Caco-2 (cell line): Measurements from ENCODE around the gene CADPS. TPM values are rescaled to one million over a fixed set of nuclear protein-coding genes. Genes with fewer than 3 reads are reported as not detected.

Experiments used
- BruUV-seq: library from RNA; stranded (reverse); fragments of 400-500 nt; replicated peaks from 2 replicates; lab custom pipeline; 2021; lab: Mats Ljungman, UMichigan
- CTCF ChIA-PET: fragments of 300-600 bp; sonication (Branson Sonifier 250); formaldehyde crosslinking; loops from one replicate; lab custom pipeline; 2022; ENCODE audit warnings: antibody characterized with exemption; lab: Charles Lee
- POLR2A ChIA-PET: fragments of 300-600 bp; sonication (Branson Sonifier 250); formaldehyde crosslinking; loops from one replicate; lab custom pipeline; 2022; ENCODE audit warnings: antibody characterized with exemption; lab: Charles Lee
- DNase-seq, 2 experiments: peaks; one replicate each; pipeline versions ENCODE4 v3.0.0 to v3.0.0-alpha.2; 2020 to 2022
- H3K27me3 ChIP-seq: replicated peaks from 2 replicates; pipeline ENCODE4 v1.6.0; 2011; ENCODE audit warnings: low read length; ENCODE audit not compliant: control insufficient read depth, insufficient read depth
- H3K36me3 ChIP-seq: 2 replicates; pipeline ENCODE4 v1.5.1; 2011; ENCODE audit warnings: low read length; ENCODE audit not compliant: control insufficient read depth, insufficient read depth
- H3K4me1 ChIP-seq: fragments of 250-450 bp; sonication (Bioruptor Pico); 2 replicates; pipeline ENCODE4 v1.5.1; 2020; ENCODE audit warnings: mild to moderate bottlenecking
- H3K4me3 ChIP-seq: 2 replicates; pipeline ENCODE4 v1.5.1; 2011; ENCODE audit warnings: low read depth, mild to moderate bottlenecking, control low read depth, low read length
- H3K9me3 ChIP-seq: fragments of 250-450 bp; sonication (Bioruptor Pico); 2 replicates; pipeline ENCODE4 v1.5.1; 2020; ENCODE audit warnings: mild to moderate bottlenecking, moderate library complexity
- H3K27ac Mint-ChIP-seq: one replicate; pipeline ENCODE4 v1.8.0; 2022; ENCODE audit warnings: mixed read lengths; ENCODE audit not compliant: unreplicated experiment
- H3K27me3 Mint-ChIP-seq: one replicate; pipeline ENCODE4 v1.8.0; 2022; ENCODE audit warnings: mixed read lengths; ENCODE audit not compliant: insufficient read depth, unreplicated experiment
- H3K36me3 Mint-ChIP-seq: one replicate; pipeline ENCODE4 v1.8.0; 2022; ENCODE audit warnings: mild to moderate bottlenecking, mixed read lengths; ENCODE audit not compliant: insufficient read depth, unreplicated experiment
- H3K4me1 Mint-ChIP-seq: one replicate; pipeline ENCODE4 v1.8.0; 2022; ENCODE audit warnings: low read depth, mixed read lengths; ENCODE audit not compliant: unreplicated experiment
- H3K4me3 Mint-ChIP-seq: one replicate; pipeline ENCODE4 v1.8.0; 2022; ENCODE audit warnings: mild to moderate bottlenecking, moderate library complexity, mixed read lengths; ENCODE audit not compliant: unreplicated experiment
- H3K9me3 Mint-ChIP-seq: one replicate; pipeline ENCODE4 v1.8.0; 2022; ENCODE audit warnings: mixed read lengths; ENCODE audit not compliant: unreplicated experiment
- CTCF ChIP-seq, 2 experiments: fragments of 200-600 bp in 1 of 2; IDR thresholded peaks; 1 replicate in 1 of 2; 2 replicates in 1 of 2; pipeline versions ENCODE4 v1.5.1 to v1.8.0; 2011 to 2022; ENCODE audit warnings: antibody characterized with exemption in 1 of 2, control low read depth in 1 of 2, inconsistent platforms in 1 of 2, low read depth in 1 of 2, low read length in 1 of 2, mild to moderate bottlenecking in 1 of 2, moderate library complexity in 1 of 2; ENCODE audit not compliant: insufficient read depth in 1 of 2, severe bottlenecking in 1 of 2, unreplicated experiment in 1 of 2
- intact Hi-C: fragments of 100-400 bp; cut with micrococcal nuclease; formaldehyde crosslinking; loops from one replicate; pipeline ENCODE4 v1.10.0; 2022; ENCODE audit not compliant: unreplicated experiment
- total RNA-seq: library from RNA; stranded (reverse); gene quantifications from 2 replicates; pipeline ENCODE4 v1.2.3, GENCODE V29; 2022

CADPS gene
- total RNA-seq, 1 experiment from 2014 or later, result not detected

GRCh38 chr3:62546266-62546665, 328.9 kb downstream of the CADPS start:
- no peak overlapping the region for H3K4me3 ChIP-seq
- H3K36me3 ChIP-seq, result no peaks in the 10 kb centered on the region
- ChIA-PET CTCF (no interaction called here), POLR2A (no interaction called here)
- Mint-ChIP-seq H3K4me1 (no peaks in the 10 kb centered on the region), H3K27ac (no peak overlapping the region), H3K4me3 (no peak overlapping the region), H3K9me3 (no peaks in the 10 kb centered on the region), H3K36me3 (no peaks in the 10 kb centered on the region), H3K27me3 (peaks cover 2% of the 10 kb centered on the region)
- no peak for DNase-seq
- intact Hi-C loops, result no loop called here
- no peaks in the 10 kb centered on the region for H3K27me3 ChIP-seq
- BruUV-seq, result no TSS peak
- no peak for TF ChIP-seq CTCF (IDR thresholded peaks at IDR 0.05; ENCODE audit: insufficient read depth in 1 of 2, low read depth in 1 of 2, low read length in 1 of 2, severe bottlenecking in 1 of 2, unreplicated experiment in 1 of 2)
- no peaks in the 10 kb centered on the region for H3K4me1 ChIP-seq
- H3K9me3 ChIP-seq, result no peaks in the 10 kb centered on the region

- H3K4me1 ChIP-seq, result no peaks in the 10 kb centered on the region
- no peaks in the 10 kb centered on the region for H3K36me3 Mint-ChIP-seq
- H3K27me3 ChIP-seq, result no peaks in the 10 kb centered on the region
- no peaks in the 10 kb centered on the region for H3K36me3 ChIP-seq
- peaks cover 3% of the 10 kb centered on the region for H3K27me3 Mint-ChIP-seq
- POLR2A ChIA-PET, result no interaction called here
- H3K9me3 Mint-ChIP-seq, result no peaks in the 10 kb centered on the region
- no peaks in the 10 kb centered on the region for H3K4me1 Mint-ChIP-seq
- H3K9me3 ChIP-seq, result no peaks in the 10 kb centered on the region
- BruUV-seq, result no TSS peak
- no peak overlapping the region for H3K27ac Mint-ChIP-seq
- no peak overlapping the region for H3K4me3 Mint-ChIP-seq
- H3K4me3 ChIP-seq, result no peak overlapping the region
- intact Hi-C loops, result no loop called here
- no peak for TF ChIP-seq CTCF (IDR thresholded peaks at IDR 0.05; ENCODE audit: insufficient read depth in 1 of 2, low read depth in 1 of 2, low read length in 1 of 2, severe bottlenecking in 1 of 2, unreplicated experiment in 1 of 2)
- CTCF ChIA-PET, result no interaction called here
- no peak for DNase-seq
Measured at GRCh38 chr3:62542185-62542584, 333.0 kb downstream of the CADPS start.

- Mint-ChIP-seq H3K36me3 (no peaks in the 10 kb centered on the region), H3K27ac (no peak overlapping the region), H3K9me3 (no peaks in the 10 kb centered on the region), H3K4me1 (no peaks in the 10 kb centered on the region), H3K4me3 (no peak overlapping the region), H3K27me3 (peaks cover 3% of the 10 kb centered on the region)
- intact Hi-C loops, result no loop called here
- Histone ChIP-seq H3K27me3 (no peaks in the 10 kb centered on the region), H3K9me3 (no peaks in the 10 kb centered on the region), H3K4me3 (no peak overlapping the region), H3K4me1 (no peaks in the 10 kb centered on the region), H3K36me3 (no peaks in the 10 kb centered on the region)
- DNase-seq, result no peak
- no peak for TF ChIP-seq CTCF (IDR thresholded peaks at IDR 0.05; ENCODE audit: insufficient read depth in 1 of 2, low read depth in 1 of 2, low read length in 1 of 2, severe bottlenecking in 1 of 2, unreplicated experiment in 1 of 2)
- ChIA-PET CTCF (no interaction called here), POLR2A (no interaction called here)
- no TSS peak for BruUV-seq
Measured at GRCh38 chr3:62539762-62540161, 335.5 kb downstream of the CADPS start.
